Epidermal melanocyte (primary cell): ENCODE results near the gene CPEB4.

ENCODE experiments used
- DNase-seq: peaks from one replicate; pipeline ENCODE4 v3.0.0; 2011; ENCODE audit warnings: low spot score; ENCODE audit not compliant: insufficient read length

Gene CPEB4

DNA sequence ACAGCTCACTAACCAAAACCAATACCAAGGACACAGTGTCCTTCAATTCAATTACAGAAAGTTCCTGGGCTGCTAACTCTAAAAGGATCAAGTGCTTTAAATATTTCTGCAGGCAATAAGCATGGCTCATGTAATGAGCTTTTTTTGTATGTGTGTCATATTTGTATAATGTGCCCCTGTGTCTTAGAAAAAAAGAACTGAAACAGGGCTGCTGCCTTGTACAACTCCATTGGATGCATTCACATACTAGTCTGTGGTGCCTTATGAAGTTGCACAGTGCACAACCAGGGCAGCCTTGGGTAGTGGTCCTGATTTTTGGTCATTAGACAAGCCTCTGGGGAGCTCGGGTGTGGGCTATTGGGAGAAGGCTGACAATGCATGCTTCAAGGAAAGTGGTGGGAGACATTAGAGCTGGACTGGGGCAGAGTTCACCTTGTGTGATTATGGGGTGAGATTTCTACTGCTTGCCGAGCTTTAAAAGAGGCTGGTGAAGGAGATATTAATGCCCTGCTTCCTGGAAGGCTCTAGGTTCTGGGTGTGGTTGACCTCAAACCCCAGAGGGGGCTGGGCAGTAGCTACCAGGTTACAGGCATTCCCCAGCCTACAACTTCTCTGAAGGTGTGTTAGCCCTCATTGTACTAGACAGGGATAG is 3.6 kb upstream of the CPEB4 start:
- no peak for DNase-seq

DNA sequence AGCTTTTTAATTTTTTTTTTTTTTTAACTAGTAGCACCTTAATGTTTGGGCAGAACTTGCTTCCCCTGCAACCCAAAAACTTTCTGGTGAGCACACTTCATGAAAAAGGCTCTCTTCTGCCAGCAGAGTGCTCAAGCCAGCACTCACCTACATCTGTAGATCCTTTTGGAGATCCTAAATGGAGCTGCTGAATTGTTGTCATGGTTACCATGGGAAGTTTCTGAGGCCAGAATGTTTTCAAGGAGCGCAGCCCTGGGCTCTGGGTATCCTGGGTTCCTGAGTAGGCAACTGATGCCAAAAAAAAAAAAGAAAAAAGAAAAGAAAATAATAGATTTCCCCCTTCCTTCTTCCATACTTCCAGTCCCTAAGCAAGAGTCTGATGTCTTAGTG is 3.1 kb upstream of the CPEB4 start:
- no peak for DNase-seq

DNA sequence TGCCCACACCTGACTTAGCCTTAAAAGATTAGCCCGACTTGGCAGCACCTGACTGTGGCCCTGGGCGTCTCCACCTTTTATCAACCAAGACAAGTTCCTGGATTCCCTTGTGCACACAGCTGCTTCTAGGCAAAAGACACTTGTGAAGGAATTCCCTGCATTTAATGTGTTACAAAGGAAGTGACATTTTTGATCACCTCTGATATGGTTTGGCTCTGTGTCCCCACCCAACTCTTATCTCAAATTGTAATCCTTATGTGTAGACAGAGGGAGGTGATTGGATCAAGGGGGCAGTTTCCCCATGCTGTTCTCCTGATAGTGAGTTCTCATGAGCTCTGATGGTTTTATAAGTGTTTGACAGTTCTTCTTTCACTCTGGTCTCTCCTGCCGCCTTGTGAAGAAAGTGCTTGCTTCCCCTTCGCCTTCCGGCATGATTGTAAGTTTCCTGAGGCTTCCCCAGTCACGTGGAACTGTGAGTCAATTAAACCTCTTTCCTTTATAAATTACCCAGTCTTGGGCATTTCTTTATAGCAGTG is 2.6 kb upstream of the CPEB4 start:
- no peak for DNase-seq

DNA sequence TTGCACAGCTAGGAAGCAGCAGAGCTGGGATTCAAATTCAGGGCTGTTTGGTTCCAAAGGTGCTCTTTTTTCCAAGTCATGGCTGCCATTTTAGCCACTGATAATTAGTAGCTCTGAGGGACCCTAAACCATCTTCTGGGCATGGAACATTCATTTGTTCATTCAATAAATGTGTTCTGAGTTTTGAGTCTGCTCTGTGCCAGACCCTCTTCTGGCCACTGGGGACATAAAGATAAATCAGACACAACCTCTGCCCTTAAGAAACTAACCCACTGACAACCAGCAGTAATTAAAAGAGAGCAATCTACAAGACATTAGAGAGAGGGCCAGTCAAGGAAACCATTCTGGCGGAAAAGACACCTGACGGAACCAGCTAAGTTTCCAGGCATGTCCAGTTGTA is 2.0 kb upstream of the CPEB4 start:
- no peak for DNase-seq

DNA sequence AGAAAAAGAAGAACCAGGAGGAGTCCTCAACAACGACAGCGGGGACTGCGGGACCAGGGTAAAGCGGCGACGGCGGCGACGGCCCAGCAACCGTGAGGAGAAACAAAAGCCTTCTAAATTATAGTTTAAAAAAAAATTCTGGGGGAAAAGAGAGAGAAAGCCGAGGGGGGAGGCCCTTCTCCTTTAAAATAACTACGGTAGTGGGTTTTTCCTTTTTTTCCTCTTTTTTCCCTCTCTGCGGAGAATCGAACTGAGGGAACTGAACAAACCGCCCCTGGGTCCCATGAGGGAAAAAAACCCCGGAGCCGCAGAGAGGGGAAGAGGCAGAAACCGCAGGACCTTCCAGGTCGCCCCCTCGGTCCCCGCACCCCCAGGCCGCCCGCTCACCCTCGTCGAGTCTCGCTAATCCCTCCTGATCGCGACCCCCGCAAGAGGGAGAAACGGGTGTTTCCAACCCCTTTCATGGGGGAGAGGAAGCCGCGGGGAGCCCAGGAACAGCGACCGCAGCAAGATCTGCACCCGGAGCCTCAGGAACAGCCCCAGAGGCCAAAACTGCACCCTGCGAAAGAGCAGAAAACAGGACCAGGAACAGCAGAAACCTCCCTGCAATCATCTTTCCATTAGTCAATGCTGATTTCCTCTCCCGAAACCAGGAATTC is 453 bp downstream of the CPEB4 start:
- no peak for DNase-seq

DNA sequence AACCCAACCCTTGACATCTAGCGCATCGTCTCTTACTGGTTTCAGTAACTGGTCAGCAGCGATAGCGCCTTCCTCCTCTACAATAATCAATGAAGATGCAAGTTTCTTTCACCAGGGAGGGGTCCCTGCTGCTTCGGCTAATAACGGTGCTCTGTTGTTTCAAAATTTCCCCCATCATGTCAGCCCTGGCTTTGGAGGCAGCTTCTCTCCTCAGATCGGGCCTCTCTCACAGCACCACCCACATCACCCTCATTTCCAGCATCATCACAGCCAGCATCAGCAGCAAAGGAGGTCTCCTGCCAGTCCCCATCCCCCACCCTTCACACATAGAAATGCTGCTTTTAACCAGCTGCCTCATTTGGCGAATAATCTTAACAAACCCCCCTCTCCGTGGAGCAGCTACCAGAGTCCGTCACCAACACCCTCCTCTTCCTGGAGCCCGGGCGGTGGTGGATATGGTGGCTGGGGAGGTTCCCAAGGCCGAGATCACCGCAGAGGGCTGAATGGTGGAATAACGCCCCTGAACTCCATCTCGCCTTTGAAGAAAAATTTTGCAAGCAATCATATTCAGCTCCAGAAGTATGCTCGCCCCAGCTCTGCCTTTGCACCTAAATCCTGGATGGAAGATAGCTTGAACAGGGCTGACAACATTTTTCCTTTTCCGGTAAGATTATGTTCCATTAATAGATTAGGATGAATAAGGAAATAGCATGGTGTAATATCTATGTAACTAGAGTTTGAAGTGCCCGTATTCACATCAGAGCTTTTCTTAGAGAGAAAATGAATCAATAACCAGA is 2.2 kb downstream of the CPEB4 start:
- no peak for DNase-seq

DNA sequence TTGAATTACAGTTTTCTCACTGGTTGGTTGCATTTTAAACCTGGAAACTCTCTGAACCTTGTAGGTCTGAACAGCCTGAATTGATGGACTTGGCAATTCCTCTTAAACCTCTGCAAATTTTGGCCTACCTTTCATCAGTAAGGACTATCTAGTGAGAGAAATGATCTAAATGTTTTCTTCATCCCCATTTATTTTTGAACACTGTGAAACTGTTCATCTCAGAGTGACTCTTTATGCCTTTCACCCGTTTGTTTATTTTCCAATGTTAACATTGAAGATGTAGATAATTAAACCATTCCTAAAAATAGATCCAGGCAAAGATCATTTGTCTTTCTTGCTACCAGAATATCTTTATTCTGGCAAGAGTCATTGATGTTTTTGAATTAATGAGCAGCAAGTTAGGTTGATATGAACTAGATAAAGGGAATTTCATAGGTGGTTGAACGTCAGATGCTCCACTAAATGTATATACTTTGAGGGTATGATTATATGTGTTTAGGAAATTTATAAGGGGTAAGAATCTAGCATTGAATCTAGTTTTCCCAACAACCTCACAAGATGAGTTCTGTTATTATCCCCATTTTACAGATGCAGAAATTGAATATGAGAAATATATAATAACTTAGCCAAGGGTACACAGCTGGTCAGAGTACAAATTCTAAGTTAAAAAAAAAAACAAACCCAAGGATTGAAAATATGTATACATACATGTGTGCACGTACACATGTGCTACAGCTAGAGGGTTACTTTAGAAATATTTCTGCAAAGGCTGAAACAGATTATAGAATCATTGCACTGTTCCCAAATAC is 3.4 kb downstream of the CPEB4 start:
- no peak for DNase-seq

DNA sequence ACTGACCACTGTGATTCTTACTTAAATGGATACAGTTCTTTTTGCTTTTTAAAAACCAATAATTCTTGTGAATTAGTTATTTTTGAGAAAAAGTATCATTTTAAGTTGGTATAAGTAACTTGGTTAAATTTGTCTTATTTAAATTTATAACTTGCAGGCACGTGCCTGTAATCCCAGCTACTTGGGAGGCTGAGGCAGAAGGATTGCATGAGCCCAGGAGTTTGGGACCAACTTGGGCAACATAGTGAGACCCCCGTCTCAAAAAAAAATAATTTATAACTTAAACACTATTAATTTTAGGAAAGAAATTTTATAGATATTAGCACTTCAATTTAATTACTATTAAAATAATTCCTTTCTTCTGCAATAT is 5.0 kb downstream of the CPEB4 start:
- no peak for DNase-seq

DNA sequence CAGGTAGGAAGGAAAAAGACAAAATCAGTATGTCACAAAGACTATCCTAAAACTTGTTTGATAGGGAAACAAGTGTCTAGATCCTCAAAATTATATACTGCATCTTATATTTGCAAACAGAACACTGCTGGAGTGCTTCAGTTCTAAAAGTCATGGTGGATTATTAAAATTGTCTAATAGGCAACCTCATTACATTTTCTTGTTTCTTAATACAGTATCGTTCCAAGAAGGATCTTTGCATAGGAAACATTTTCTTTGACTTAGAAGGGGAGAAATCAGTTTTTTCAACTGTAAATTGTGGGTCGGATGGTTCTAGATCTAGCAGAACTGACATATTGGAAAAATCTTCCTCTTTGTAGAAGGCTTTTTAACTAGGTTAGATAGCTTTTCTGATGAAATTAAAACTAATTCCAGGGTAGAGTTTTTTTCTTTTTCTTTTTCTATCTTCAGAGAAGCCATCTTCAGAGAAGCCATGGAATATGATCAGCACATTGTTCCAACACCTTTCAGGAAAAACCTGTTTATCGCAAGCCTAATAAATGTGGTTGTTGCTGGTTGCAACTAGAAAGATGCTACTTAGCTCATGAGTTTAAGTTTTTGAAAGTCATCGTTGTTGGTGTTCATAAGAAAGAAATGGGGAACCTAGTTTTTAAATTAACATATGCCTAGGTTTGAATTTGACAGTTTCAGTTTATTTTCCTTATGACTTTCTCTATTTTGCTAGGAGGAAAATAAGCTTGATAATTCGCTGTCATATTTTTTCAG is 7.4 kb downstream of the CPEB4 start:
- DNase-seq = no peak

DNA sequence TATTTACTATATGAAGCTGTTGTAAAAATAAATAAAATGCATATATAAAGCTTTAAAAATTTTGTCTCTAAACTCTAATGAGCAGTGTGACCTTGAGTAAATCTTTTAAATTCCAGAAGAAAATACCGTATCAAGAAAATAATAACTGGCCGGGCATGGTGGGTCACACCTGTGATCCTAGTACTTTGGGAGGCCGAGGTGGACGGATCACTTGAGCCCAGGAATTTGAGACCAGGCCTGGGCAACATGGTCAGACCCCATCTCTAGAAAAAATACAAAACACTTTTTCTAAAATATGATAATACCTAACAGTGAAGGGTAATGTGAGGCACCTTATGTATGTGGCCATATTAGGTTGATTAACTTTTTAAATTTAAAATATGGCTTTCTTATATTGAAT is 8.5 kb downstream of the CPEB4 start:
- DNase-seq = no peak

DNA sequence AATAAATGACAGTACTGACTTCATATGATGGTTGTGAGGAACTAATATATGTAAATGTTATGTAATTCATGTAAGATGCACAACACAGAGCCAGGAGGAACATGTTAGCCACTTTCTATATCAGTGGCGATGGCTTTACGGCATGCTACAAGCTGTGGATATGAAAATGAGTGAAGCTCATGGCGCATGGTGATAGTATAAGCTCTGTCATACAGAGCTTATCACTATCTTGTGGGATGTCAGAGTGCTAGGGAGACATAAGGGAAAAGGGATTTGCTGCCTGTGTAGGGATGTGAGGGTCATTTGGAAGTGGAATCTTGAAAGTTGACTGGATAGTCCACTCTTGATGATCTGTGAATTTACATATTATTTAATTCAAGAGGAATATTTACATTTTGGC is 13.6 kb downstream of the CPEB4 start:
- DNase-seq = no peak

DNA sequence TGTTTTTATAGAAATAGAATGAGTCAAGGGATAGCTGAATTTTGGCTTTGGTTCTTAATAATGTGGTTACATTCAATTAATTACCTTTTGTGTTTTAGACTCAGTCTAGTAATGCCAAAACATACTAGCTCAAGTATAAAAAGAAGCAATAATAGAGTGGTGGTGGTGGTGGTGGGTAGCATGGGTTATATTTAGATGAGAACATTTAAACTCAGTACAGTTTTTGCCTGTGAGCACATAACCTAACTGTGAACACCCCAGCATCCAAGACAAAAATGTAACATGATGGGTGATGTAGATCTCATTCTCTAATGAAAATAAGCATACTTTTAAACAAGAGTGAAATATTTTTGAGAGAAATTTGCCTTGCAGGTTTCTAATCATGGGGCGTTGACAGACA is 14.2 kb downstream of the CPEB4 start:
- DNase-seq = no peak

DNA sequence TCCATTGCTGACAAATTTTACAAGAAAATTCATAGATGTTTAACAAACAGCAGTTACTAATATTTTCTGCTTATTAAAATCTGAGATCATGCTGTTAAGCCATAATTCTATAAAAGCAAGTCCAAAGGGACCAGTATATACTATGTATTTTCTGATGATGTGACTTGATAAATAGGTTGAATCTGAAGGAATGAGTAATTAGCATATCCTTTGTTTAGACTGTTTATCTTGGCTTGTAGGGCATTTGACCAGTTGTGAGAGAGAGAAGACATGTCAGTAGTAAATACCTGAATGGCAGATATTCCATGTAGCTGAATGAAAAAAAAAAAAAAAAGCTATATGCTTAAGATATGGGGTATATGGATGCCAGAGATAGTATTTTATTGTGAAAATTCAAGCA is 14.6 kb downstream of the CPEB4 start:
- DNase-seq = no peak

DNA sequence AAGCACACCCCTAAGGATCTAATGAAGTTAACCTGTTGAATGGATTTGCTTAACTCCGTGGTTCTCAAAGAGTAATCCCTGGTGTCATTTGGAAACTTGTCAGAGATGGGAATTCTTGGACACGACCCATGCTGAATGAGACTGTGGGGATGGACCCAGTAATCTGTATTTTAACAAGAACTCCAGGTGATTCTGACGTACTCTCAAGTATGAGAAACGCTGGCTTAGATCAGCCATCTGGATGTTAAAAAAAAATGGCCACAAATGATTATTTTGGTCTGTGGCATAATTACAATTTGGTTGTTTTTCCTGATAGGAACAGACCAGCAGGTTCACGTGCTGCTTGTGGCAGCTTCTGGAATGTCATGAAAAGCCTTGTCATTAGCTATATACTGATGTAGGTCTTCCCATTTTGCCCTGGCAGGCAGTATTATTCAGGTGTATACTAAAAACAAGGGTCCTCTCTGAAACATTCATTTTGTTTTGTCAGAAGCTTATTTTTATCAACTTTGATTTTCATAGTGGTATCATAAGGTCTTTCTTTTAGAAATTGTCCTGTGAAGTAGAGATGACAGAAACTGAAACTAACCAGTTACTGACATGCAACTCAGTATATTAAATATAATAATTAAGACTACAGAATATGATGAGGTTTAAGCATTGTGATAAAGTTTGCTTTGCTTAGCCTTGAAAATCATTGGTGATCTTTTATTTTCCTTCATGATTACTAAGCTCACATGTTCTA is 15.4 kb downstream of the CPEB4 start:
- DNase-seq = no peak

DNA sequence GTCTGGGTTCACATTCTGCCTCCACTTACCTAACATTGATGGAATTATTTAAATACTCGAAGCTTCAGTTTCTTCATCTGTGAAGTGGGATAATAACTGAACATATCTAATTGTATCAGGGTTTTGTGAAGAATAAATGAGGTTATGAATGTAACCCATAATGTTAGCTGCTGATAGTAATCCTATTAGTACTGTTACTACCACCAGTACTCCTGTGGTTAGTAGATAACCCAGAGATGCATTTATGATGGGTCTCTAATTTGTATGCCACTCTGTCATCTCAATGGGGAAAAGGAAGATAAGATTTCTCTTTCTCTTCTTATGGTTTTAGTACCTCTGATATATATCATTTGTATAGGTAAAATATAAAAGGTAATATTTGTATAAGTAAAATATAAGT is 16.0 kb downstream of the CPEB4 start:
- no peak for DNase-seq

DNA sequence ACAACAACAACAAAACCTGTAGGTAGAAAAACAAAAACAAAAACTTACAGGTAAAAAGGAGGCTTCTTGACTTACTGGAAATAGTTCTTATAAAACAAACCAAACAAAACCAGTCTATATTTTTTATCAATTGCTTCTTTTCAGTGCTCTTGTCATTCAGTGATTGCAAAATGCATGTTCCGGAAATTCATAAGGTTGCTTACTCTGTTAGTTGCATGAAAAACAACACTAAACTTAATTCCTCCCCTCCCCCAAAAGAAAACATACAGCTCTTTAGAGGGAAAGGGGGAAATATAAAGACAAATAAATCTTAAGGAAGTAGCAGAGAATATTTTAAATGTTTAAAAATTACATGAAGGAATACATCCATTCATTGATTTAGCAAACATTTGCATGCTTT is 19.1 kb downstream of the CPEB4 start:
- DNase-seq = no peak

DNA sequence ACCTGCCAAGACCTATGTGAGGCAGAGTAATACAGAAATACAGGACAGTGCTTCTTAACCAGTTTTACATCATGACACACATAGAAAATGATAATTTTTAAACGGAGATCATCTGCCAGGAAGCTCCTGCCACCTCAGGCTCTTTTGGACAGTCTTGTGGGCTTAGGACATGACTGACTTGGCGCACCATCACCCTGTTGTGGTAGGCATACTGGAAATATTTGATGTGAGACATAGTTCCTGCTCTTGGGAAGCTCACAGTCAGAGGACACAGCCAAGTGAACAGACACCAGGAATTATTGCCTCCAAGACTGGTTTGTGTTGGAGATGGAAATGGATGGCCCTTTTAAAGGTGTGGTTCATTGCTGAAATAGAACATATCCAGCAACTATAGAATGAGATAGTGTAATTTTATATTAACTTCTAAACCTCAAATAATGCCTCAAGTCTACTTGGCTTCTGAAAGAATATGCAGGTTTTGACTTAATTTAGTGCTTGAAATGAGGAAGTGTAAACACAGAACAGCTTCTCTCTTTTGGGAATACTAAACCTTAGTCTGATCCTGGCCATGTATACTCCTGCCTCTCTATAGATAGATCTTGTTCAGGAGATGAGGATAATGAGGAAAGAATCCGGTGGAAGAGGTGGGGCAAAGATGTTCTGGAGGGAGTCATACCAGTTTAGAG is 19.7 kb downstream of the CPEB4 start:
- DNase-seq = no peak

DNA sequence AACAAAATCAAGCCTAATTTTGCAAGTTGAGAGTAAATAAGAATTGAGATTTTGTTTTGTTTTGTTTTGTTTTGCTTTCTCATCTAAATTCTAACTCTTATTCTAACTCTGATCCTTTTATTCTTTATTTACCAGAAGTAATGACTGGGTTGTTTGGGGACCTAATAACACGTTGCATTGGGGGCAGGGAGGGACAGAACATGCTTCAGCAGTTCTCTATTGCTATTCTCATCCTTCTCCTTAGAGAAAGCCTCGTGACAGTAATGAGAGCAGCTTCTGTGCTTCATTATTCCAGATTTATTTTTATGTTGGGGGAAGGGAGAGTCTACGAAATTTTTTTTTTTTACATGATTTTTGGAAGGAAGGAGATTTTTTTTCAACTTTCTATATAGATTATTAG is 21.1 kb downstream of the CPEB4 start:
- no peak for DNase-seq

DNA sequence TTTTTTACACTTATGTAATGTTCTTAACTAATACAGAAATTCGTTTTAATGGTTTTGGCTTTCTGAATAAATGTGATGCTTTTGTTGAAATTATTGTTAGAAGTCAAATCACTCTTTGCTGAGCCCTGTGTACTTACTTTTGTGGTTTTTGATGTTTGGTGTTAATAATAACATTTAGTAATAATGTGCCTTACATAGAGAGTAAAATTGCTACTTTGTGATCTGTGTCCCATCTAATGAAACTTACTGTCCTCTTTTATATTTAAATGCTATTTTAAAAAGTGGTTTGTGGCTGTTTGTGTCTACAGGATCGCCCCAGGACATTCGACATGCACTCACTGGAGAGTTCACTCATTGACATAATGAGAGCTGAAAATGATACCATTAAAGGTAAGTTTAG is 22.1 kb downstream of the CPEB4 start:
- no peak for DNase-seq

DNA sequence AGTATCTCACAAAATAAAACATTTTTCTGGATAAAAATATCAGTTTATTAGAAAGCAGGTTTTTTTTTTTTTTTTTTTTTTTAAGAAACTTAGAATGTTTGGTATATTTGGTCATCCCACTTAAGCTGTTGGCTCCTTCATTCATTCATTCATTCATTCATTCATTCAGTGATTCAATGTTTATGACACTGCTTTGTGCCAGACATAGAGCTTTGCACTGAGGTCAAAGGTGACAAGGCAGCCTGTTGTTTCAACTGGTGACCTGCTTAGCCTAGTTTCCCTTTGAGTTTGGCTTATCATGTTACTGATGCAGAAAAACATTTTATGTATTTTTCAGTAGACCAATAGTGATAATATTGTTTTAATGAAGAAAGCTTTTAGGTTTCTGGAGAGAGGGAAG is 23.5 kb downstream of the CPEB4 start:
- DNase-seq = no peak
